Measurements from ENCODE around the gene SPTBN1. TPM values are rescaled to one million over a fixed set of nuclear protein-coding genes. Genes with fewer than 3 reads are reported as not detected.

Gene SPTBN1
- total and polyA plus RNA-seq, 2 experiments from 2014 or later, result 58.1 to 204 TPM

DNA sequence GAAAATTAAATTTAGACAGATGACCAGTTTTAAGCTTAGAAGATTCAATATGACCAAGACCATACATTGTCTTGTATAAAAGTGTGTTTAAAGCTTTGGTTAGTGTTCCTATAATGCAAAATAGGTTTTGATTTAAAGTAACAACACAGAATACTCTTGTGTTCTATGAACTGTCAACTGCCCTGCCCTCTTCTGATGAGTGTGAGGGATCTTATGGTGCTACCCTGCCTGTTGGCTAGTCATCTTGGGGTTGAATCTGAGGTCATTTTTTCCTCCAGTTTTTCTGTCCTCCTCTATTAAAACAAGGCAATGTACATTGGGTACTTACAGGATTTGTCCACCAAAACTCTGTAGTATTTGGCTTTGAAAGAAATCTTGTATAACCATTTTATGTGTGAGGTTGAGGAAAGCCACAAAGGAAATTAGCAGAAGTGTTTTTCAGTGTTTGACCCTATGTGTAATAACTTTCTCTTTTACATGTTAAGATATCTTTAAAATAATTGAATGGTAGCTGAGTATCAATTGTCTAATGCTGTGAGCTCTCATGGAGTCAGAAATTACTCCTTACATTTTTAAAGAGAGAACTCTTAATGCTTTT is 129.1 kb downstream of the SPTBN1 start:
- Histone ChIP-seq H3K4me2 (no peak overlapping the region), H2AFZ (no peak overlapping the region), H3K36me3 (ENCODE audit: insufficient read depth) (no peaks in the 10 kb centered on the region), H4K20me1 (replicated peaks; ENCODE audit: insufficient read depth) (peaks cover 76% of the 10 kb centered on the region), H3K79me2 (replicated peaks; ENCODE audit: insufficient read depth) (peaks cover 100% of the 10 kb centered on the region), H3K4me1 (ENCODE audit: insufficient read depth) (peaks cover 62% of the 10 kb centered on the region), H3F3A (replicated peaks; ENCODE audit: low read depth) (no peaks in the 10 kb centered on the region), H3K27me3 (ENCODE audit: insufficient read depth) (no peaks in the 10 kb centered on the region), H3K9me2 (ENCODE audit: insufficient read depth) (no peaks in the 10 kb centered on the region), H3K27ac (ENCODE audit: low read depth) (no peak overlapping the region), H3K4me3 (no peak overlapping the region)
- DNase-seq (ENCODE audit: low spot score) (no peak), ATAC-seq (no peak)
- Mint-ChIP-seq H3K4me3 (no peak overlapping the region), H3K27me3 (ENCODE audit: insufficient read depth, low read depth, poor library complexity) (peaks cover 8% of the 10 kb centered on the region), H3K9me3 (no peaks in the 10 kb centered on the region), H3K36me3 (ENCODE audit: low read depth) (no peaks in the 10 kb centered on the region), H3K4me1 (peaks cover 62% of the 10 kb centered on the region), H3K27ac (no peak overlapping the region)
- no peak for TF ChIP-seq EZH2phosphoT487 (IDR thresholded peaks at IDR 0.05; ENCODE audit: unreplicated experiment)
- TF ChIP-seq CREB1 (CRISPR knock-in tag; IDR thresholded peaks at IDR 0.05; ENCODE audit: low read depth), result no peak
- TF ChIP-seq ZNF114 (CRISPR knock-in tag; IDR thresholded peaks at IDR 0.05), result no peak
- TF ChIP-seq, protein P1, sequence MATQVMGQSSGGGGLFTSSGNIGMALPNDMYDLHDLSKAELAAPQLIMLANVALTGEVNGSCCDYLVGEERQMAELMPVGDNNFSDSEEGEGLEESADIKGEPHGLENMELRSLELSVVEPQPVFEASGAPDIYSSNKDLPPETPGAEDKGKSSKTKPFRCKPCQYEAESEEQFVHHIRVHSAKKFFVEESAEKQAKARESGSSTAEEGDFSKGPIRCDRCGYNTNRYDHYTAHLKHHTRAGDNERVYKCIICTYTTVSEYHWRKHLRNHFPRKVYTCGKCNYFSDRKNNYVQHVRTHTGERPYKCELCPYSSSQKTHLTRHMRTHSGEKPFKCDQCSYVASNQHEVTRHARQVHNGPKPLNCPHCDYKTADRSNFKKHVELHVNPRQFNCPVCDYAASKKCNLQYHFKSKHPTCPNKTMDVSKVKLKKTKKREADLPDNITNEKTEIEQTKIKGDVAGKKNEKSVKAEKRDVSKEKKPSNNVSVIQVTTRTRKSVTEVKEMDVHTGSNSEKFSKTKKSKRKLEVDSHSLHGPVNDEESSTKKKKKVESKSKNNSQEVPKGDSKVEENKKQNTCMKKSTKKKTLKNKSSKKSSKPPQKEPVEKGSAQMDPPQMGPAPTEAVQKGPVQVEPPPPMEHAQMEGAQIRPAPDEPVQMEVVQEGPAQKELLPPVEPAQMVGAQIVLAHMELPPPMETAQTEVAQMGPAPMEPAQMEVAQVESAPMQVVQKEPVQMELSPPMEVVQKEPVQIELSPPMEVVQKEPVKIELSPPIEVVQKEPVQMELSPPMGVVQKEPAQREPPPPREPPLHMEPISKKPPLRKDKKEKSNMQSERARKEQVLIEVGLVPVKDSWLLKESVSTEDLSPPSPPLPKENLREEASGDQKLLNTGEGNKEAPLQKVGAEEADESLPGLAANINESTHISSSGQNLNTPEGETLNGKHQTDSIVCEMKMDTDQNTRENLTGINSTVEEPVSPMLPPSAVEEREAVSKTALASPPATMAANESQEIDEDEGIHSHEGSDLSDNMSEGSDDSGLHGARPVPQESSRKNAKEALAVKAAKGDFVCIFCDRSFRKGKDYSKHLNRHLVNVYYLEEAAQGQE (IDR thresholded peaks at IDR 0.05; ENCODE audit: unreplicated experiment), result no peak
- TF ChIP-seq ETS1 (IDR thresholded peaks at IDR 0.05), result no peak
- TF ChIP-seq ZNF331 (CRISPR knock-in tag; IDR thresholded peaks at IDR 0.05; ENCODE audit: low read depth), result no peak
- no peak for TF ChIP-seq CTCF (conservative IDR thresholded peaks at IDR 0.05; ENCODE audit: low read depth in 2 of 2)
- no peak for TF ChIP-seq POLR2AphosphoS5 (IDR thresholded peaks at IDR 0.05; ENCODE audit: low read depth)
- no peak for TF ChIP-seq NANOG (IDR thresholded peaks at IDR 0.05; ENCODE audit: borderline replicate concordance)
- TF ChIP-seq JUNB (IDR thresholded peaks at IDR 0.05; ENCODE audit: unreplicated experiment), result no peak
- no peak for TF ChIP-seq ZNF462 (CRISPR knock-in tag; IDR thresholded peaks at IDR 0.05)

Data from GM23338 (cell line).